ENCODE results near the gene MRPL1.

The MRPL1 gene

GRCh38 chr4:77862478-77863216 is at the start of gene MRPL1:
Gene MRPL1, plus strand, starts transcription at chr4:77862830. Its CDS starts 19 bp downstream, at chr4:77862849.
- DNase-seq = peak; percentile 96

- DNase-seq = no peak
Measured at GRCh38 chr4:77815636-77816035, 47.0 kb upstream of the MRPL1 start.

- no peak for DNase-seq
Measured at GRCh38 chr4:77816546-77816945, 46.1 kb upstream of the MRPL1 start.

- no peak for DNase-seq
Measured at GRCh38 chr4:77817304-77818072, 45.1 kb upstream of the MRPL1 start.

- peak; percentile 86 for DNase-seq
Measured at GRCh38 chr4:77818073-77818601, 44.5 kb upstream of the MRPL1 start.

- peak; percentile 77 for DNase-seq
Measured at GRCh38 chr4:77818602-77819403, 43.8 kb upstream of the MRPL1 start, which contains the start of gene CNOT6L. Gene CNOT6L, minus strand, starts transcription at chr4:77819368. Its CDS starts 60 bp downstream, at chr4:77819308.

GRCh38 chr4:77819404-77819842 is 43.2 kb upstream of the MRPL1 start:
- peak; percentile 10 for DNase-seq

- DNase-seq = peak; percentile 83
Measured at GRCh38 chr4:77819843-77820648, 42.6 kb upstream of the MRPL1 start.

GRCh38 chr4:77820649-77821561 is 41.7 kb upstream of the MRPL1 start:
- no peak for DNase-seq

GRCh38 chr4:77821775-77822174 is 40.9 kb upstream of the MRPL1 start:
- DNase-seq = no peak

GRCh38 chr4:77826275-77826674 is 36.4 kb upstream of the MRPL1 start:
- no peak for DNase-seq

- DNase-seq = no peak
Measured at GRCh38 chr4:77827343-77827742, 35.3 kb upstream of the MRPL1 start.

GRCh38 chr4:77833126-77833724 is 29.4 kb upstream of the MRPL1 start:
- no peak for DNase-seq

- no peak for DNase-seq
Measured at GRCh38 chr4:77834403-77834802, 28.2 kb upstream of the MRPL1 start.

- no peak for DNase-seq
Measured at GRCh38 chr4:77843628-77844027, 19.0 kb upstream of the MRPL1 start.

- DNase-seq = no peak
Measured at GRCh38 chr4:77844363-77844762, 18.3 kb upstream of the MRPL1 start.

GRCh38 chr4:77845400-77845799 is 17.2 kb upstream of the MRPL1 start:
- no peak for DNase-seq

GRCh38 chr4:77845929-77846328 is 16.7 kb upstream of the MRPL1 start:
- no peak for DNase-seq

GRCh38 chr4:77848508-77848907 is 14.1 kb upstream of the MRPL1 start:
- DNase-seq = no peak

GRCh38 chr4:77849278-77849965 is 13.2 kb upstream of the MRPL1 start:
- no peak for DNase-seq
